ENCODE results near the gene ANKUB1. TPM values are rescaled to one million over a fixed set of nuclear protein-coding genes. Genes with fewer than 3 reads are reported as not detected.
"Not testable (repeated sequence)": the region's sequence is repeated elsewhere in the genome, so short reads cannot be mapped to it uniquely, and the experiment has no call there.

ANKUB1 gene
- 1 to 10 TPM; 1.8 to 3.3 TPM for total RNA-seq
- 1 to 10 TPM in 1 of 2 donors, under 1 TPM in 1; 0.95 to 1.7 TPM for polyA plus RNA-seq (ENCODE audit: insufficient read length in 2 of 2)
- long read RNA-seq, donor 1, result 0 reads
- long read RNA-seq, donor 2, result 0 reads
- long read RNA-seq, donor 3, partial matches to known transcripts, result 0 of 14 reads
- long read RNA-seq, donor 3, other reads (novel, unspliced or antisense), result 14 of 14 reads
- long read RNA-seq, donor 4, partial matches to known transcripts, result 39 of 39 reads
- long read RNA-seq, donor 4, other reads (novel, unspliced or antisense), result 0 of 39 reads

DNA sequence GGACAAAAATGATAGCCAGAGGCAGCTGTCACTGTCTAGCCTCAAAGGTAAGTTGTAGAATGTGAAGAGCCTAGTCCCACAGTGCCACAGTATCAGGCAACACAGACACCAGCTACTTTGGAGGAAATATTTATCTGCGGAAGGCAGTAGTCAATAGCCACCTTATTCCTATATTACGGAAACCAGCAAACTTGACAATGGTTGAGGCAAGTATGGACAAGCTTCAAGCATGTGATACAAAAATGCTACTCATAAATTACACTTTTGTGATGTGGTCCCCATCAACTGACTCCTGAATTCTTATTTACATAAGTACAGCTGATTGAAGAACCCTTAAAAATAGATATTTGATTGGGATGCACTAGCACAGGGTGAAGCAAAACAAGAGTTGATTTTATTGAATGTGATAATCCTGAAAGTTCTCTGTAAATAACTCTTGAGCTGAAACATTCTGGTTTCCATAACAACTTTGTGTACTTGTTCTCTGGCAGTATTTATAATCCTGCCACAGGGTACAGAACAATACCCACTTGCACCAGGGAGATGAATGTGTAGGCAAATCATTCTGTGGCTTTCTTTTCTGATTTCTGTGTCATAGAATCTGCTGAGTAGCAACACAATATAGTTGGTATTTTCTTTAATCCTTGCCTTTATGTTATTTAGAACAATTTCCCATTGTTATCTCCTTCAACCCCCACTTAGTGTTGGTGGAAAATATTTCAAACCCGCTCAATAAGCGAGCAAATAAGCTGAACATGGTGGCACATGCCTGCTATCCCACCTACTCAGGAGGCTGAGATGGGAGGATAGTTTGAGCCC is at the start of gene ANKUB1:
Gene ANKUB1, minus strand, starts transcription at position 103 of the 819 bp plus-strand sequence. CDS start 188 bp downstream, outside the sequence.
- peak in 1 of 6 donors; percentile 7 for DNase-seq (ENCODE audit: low read depth in 4 of 6, low spot score in 6 of 6)

DNA sequence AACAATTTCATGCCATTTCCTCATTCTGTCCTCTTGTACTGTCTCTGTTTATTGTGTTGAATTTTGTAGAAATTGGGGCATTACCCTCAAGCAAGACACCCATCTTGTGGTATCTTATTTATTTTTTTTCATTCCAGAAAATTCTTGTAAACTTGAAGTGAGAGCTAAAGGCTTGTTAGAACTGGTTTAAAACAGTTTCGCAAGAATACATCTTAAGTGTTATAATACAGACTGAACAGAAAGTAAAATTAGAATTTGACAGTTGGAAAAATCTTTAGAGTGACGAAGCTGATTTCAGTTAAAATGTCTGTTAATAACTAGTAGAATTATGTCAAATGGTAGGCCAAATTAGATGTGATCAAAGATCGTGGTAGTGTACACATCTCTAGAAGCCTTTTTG is 47.5 kb upstream of the ANKUB1 start:
- 100% methylated on average over 1 of the region's 3 CpGs for WGBS (ENCODE audit: insufficient coverage)
- no peak overlapping the region for H3K4me3 ChIP-seq (ENCODE audit: low read depth, low read length)

More for the DNA sequence above, at the start of gene ANKUB1:
- Histone ChIP-seq H3K9me3 (ENCODE audit: control insufficient read depth, insufficient read depth, low read length) (no peaks in the 10 kb centered on the region), H3K36me3 (ENCODE audit: control insufficient read depth, insufficient read depth, low read length) (no peaks in the 10 kb centered on the region), H3K27me3 (ENCODE audit: control insufficient read depth, insufficient read depth, low read length) (no peaks in the 10 kb centered on the region), H3K4me3 (ENCODE audit: low read depth, low read length) (no peak within 1 kb of the TSS), H3K4me1 (ENCODE audit: control insufficient read depth, insufficient read depth, low read length) (no peaks in the 10 kb centered on the region), H3K27ac (ENCODE audit: low read depth, low read length) (no peak within 1 kb of the TSS)
- no CpG with 5 or more reads among the region's 4 CpGs for WGBS (ENCODE audit: insufficient coverage)

GRCh38 chr3:149839469-149839868 is 47.1 kb upstream of the ANKUB1 start:
- H3K9me3 ChIP-seq (ENCODE audit: control insufficient read depth, insufficient read depth, low read length); H3K27ac ChIP-seq (ENCODE audit: low read depth, low read length); DNase-seq (ENCODE audit: low read depth in 4 of 6, low spot score in 6 of 6); H3K36me3 ChIP-seq (ENCODE audit: control insufficient read depth, insufficient read depth, low read length); H3K27me3 ChIP-seq (ENCODE audit: control insufficient read depth, insufficient read depth, low read length); H3K4me1 ChIP-seq (ENCODE audit: control insufficient read depth, insufficient read depth, low read length); H3K4me3 ChIP-seq (ENCODE audit: low read depth, low read length): not testable (repeated sequence)
- no CpG with 5 or more reads among the region's 3 CpGs for WGBS (ENCODE audit: insufficient coverage)

More for the DNA sequence above, 47.5 kb upstream of the ANKUB1 start:
- DNase-seq (ENCODE audit: low read depth in 4 of 6, low spot score in 6 of 6), result no peak
- Histone ChIP-seq H3K27ac (ENCODE audit: low read depth, low read length) (no peak overlapping the region), H3K27me3 (ENCODE audit: control insufficient read depth, insufficient read depth, low read length) (no peaks in the 10 kb centered on the region), H3K9me3 (ENCODE audit: control insufficient read depth, insufficient read depth, low read length) (peaks cover 8% of the 10 kb centered on the region), H3K4me1 (ENCODE audit: control insufficient read depth, insufficient read depth, low read length) (no peaks in the 10 kb centered on the region), H3K36me3 (ENCODE audit: control insufficient read depth, insufficient read depth, low read length) (no peaks in the 10 kb centered on the region)

GRCh38 chr3:149838491-149838890 is 46.1 kb upstream of the ANKUB1 start:
- not testable (repeated sequence) for H3K36me3 ChIP-seq (ENCODE audit: control insufficient read depth, insufficient read depth, low read length); H3K4me3 ChIP-seq (ENCODE audit: low read depth, low read length)
- whole genome bisulfite sequencing (ENCODE audit: insufficient coverage), result 88% methylated on average over 2 of the region's 3 CpGs

DNA sequence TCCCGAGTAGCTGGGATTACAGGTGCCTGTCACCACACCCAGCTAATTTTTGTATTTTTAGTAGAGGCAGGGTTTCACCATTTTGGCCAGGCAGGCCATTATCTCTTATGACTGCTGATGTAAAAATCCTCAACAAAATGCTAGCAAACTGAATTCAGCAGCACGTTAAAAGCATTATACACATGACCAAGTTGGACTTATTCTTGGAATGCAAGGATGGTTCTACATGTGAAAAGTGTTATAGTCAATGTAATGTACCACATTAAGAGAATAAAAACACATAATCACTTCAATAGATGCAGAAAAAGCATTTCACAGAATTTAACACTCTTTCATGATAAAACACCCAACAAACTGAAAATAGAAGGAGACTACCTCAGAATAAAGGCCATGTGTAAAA is 40.9 kb upstream of the ANKUB1 start:
- WGBS (ENCODE audit: insufficient coverage), result no CpG with 5 or more reads among the region's 2 CpGs
- H3K36me3 ChIP-seq (ENCODE audit: control insufficient read depth, insufficient read depth, low read length), result no peaks in the 10 kb centered on the region
- no peak overlapping the region for H3K4me3 ChIP-seq (ENCODE audit: low read depth, low read length)
- H3K27ac ChIP-seq (ENCODE audit: low read depth, low read length), result no peak overlapping the region
- no peaks in the 10 kb centered on the region for H3K27me3 ChIP-seq (ENCODE audit: control insufficient read depth, insufficient read depth, low read length)
- no peak for DNase-seq (ENCODE audit: low read depth in 4 of 6, low spot score in 6 of 6)
- peaks cover 32% of the 10 kb centered on the region for H3K9me3 ChIP-seq (ENCODE audit: control insufficient read depth, insufficient read depth, low read length)
- H3K4me1 ChIP-seq (ENCODE audit: control insufficient read depth, insufficient read depth, low read length), result no peaks in the 10 kb centered on the region

More at GRCh38 chr3:149838491-149838890, 46.1 kb upstream of the ANKUB1 start:
- not testable (repeated sequence) for H3K4me1 ChIP-seq (ENCODE audit: control insufficient read depth, insufficient read depth, low read length); DNase-seq (ENCODE audit: low read depth in 4 of 6, low spot score in 6 of 6); H3K27ac ChIP-seq (ENCODE audit: low read depth, low read length); H3K27me3 ChIP-seq (ENCODE audit: control insufficient read depth, insufficient read depth, low read length)
- H3K9me3 ChIP-seq (ENCODE audit: control insufficient read depth, insufficient read depth, low read length), result peaks cover 11% of the 10 kb centered on the region

DNA sequence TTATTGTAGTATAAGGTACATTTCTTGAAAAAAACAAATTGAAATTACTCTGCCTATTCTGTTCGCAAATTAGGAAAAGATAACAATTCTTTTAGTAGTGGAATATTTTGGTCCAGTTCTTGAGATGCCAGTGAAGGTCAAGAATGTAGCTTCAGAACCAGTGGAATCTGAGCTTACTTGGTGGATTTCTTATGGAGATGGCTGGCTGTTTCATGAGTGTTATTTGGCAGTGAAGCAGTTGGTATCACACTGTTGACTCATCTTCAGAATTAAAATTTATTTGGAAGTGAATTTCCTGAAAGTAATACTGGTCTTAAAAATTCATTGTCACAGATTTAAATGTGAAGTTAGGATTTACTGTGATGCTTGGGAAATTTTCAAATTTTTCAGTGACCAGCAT is 39.7 kb upstream of the ANKUB1 start:
- Histone ChIP-seq H3K4me3 (ENCODE audit: low read depth, low read length) (no peak overlapping the region), H3K36me3 (ENCODE audit: control insufficient read depth, insufficient read depth, low read length) (no peaks in the 10 kb centered on the region), H3K27ac (ENCODE audit: low read depth, low read length) (no peak overlapping the region), H3K4me1 (ENCODE audit: control insufficient read depth, insufficient read depth, low read length) (no peaks in the 10 kb centered on the region), H3K27me3 (ENCODE audit: control insufficient read depth, insufficient read depth, low read length) (no peaks in the 10 kb centered on the region), H3K9me3 (ENCODE audit: control insufficient read depth, insufficient read depth, low read length) (peaks cover 27% of the 10 kb centered on the region)
- DNase-seq (ENCODE audit: low read depth in 4 of 6, low spot score in 6 of 6), result no peak
- WGBS (ENCODE audit: insufficient coverage), result 100% methylated on average over 1 of the region's 1 CpG

DNA sequence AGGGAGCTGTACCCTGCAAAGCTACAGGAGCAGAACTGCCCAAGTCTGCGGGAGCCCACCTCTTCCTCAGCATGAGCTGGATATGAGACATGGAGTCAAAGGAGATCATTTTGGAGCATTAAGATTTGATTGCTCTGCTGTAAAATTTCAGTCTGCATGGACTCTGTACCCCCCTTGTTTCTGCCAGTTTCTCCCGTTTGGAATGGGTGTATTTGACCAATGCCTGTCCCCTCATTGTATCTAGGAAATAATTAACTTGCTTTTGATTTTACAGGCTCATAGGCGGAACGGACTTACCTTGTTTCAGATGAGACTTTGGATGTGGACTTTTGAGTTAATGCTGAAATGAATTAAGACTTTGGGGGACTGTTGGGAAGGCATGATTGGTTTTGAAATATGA is 39.0 kb upstream of the ANKUB1 start:
- Histone ChIP-seq H3K9me3 (ENCODE audit: control insufficient read depth, insufficient read depth, low read length) (peaks cover 27% of the 10 kb centered on the region), H3K4me3 (ENCODE audit: low read depth, low read length) (no peak overlapping the region), H3K27me3 (ENCODE audit: control insufficient read depth, insufficient read depth, low read length) (no peaks in the 10 kb centered on the region), H3K27ac (ENCODE audit: low read depth, low read length) (no peak overlapping the region), H3K4me1 (ENCODE audit: control insufficient read depth, insufficient read depth, low read length) (no peaks in the 10 kb centered on the region), H3K36me3 (ENCODE audit: control insufficient read depth, insufficient read depth, low read length) (no peaks in the 10 kb centered on the region)
- no peak for DNase-seq (ENCODE audit: low read depth in 4 of 6, low spot score in 6 of 6)
- 100% methylated on average over 2 of the region's 4 CpGs for WGBS (ENCODE audit: insufficient coverage)

- Histone ChIP-seq H3K27me3 (ENCODE audit: control insufficient read depth, insufficient read depth, low read length) (no peaks in the 10 kb centered on the region), H3K4me1 (ENCODE audit: control insufficient read depth, insufficient read depth, low read length) (no peaks in the 10 kb centered on the region), H3K4me3 (ENCODE audit: low read depth, low read length) (no peak overlapping the region), H3K36me3 (ENCODE audit: control insufficient read depth, insufficient read depth, low read length) (no peaks in the 10 kb centered on the region), H3K27ac (ENCODE audit: low read depth, low read length) (no peak overlapping the region), H3K9me3 (ENCODE audit: control insufficient read depth, insufficient read depth, low read length) (peaks cover 27% of the 10 kb centered on the region)
- WGBS (ENCODE audit: insufficient coverage), result 100% methylated on average over 2 of the region's 2 CpGs
- no peak for DNase-seq (ENCODE audit: low read depth in 4 of 6, low spot score in 6 of 6)
These were observed 38.5 kb upstream of the ANKUB1 start for GRCh38 chr3:149830902-149831301.

DNA sequence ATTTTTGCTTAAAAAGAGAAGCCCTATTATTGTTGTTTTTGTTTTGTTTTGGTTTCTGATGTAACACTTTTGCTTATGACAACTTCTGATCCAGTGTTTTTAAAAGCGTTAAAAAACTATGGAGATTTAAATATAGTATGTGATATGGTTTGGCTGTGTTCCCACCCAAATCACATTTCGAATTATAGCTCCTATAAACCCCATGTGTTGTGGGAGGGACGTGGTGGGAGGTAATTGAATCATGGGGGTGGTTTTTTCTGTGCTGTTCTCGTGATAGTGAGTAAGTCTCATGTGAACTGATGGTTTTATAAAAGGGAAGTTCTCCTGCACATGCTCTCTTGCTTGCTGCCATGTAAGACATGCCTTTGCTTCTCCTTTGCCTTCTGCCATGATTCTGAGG is 37.3 kb upstream of the ANKUB1 start:
- H3K9me3 ChIP-seq (ENCODE audit: control insufficient read depth, insufficient read depth, low read length), result peaks cover 27% of the 10 kb centered on the region
- 100% methylated on average over 1 of the region's 4 CpGs for WGBS (ENCODE audit: insufficient coverage)
- H3K27ac ChIP-seq (ENCODE audit: low read depth, low read length), result not testable (repeated sequence)

More for the DNA sequence above, 37.3 kb upstream of the ANKUB1 start:
- DNase-seq (ENCODE audit: low read depth in 4 of 6, low spot score in 6 of 6); H3K4me1 ChIP-seq (ENCODE audit: control insufficient read depth, insufficient read depth, low read length); H3K27me3 ChIP-seq (ENCODE audit: control insufficient read depth, insufficient read depth, low read length); H3K4me3 ChIP-seq (ENCODE audit: low read depth, low read length); H3K36me3 ChIP-seq (ENCODE audit: control insufficient read depth, insufficient read depth, low read length): not testable (repeated sequence)
